Activated T-cell treated with anti-CD3 and anti-CD28 coated beads, Interleukin-2, amount 50 U/mL, for 4 hours (primary cell): ENCODE data around the gene ATP2A2. TPM values are rescaled to one million over a fixed set of nuclear protein-coding genes. Genes with fewer than 3 reads are reported as not detected.
"Not testable (repeated sequence)": the region's sequence is repeated elsewhere in the genome, so short reads cannot be mapped to it uniquely, and the experiment has no call there.

Source experiments
- ATAC-seq, 2 donors: fragments of 200-7000 bp; cut with Tn5 transposase; one replicate each; pipeline ENCODE4 v1.10.0; 2021
- DNase-seq: peaks from one replicate; pipeline ENCODE4 v3.0.0-alpha.2; 2020
- H3K27me3 Mint-ChIP-seq: one replicate; pipeline ENCODE4 v1.8.0; 2021; ENCODE audit warnings: low read depth, mixed read lengths
- H3K36me3 Mint-ChIP-seq: one replicate; pipeline ENCODE4 v1.8.0; 2022; ENCODE audit warnings: mixed read lengths; ENCODE audit not compliant: insufficient read depth
- H3K4me1 Mint-ChIP-seq: one replicate; pipeline ENCODE4 v1.8.0; 2021; ENCODE audit warnings: low read depth, mixed read lengths
- H3K4me3 Mint-ChIP-seq: one replicate; pipeline ENCODE4 v1.8.0; 2021; ENCODE audit warnings: mild to moderate bottlenecking, moderate library complexity, mixed read lengths
- H3K9me3 Mint-ChIP-seq: one replicate; pipeline ENCODE4 v1.8.0; 2021; ENCODE audit warnings: mixed read lengths
- total RNA-seq, 3 donors: library from RNA; stranded (reverse); gene quantifications; one replicate each; pipeline ENCODE4 v1.2.1, GENCODE V29; 2021

ATP2A2 gene
- total RNA-seq, 3 donors from 2014 or later, result 240 to 245 (median 241) TPM

DNA sequence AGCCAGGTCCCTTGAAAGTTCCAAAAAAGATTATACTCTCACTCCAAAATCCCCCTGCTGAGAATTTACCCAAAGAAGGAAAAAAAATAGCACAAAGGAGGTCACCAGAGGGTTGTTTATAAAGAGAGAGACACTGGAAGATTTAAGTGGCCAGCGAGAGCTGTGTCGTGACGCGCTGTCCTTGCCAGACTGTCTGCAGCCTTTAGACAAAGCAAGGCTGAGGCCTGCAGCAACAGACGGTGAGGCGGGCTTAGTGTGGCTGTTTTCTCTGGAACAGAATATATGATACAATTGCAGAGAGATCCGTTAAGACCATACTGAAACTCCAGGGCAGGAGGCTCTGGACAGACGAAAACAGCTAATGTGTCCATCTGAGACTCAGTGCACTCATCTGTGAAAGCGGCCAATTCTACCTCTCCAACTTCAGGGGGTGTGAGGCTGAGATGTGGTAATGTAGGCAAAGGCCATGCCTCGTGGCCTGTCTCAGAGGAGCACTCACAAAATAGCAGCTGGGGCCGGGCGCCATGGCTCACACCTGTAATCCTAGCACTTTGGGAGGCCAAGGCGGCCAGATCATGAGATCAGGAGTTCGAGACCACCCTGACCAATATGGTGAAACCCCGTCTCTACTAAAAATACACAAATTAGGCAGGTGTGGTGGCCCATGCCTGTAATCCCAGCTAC lies 86.3 kb downstream of the ATP2A2 start:
- H3K9me3 Mint-ChIP-seq, result no peaks in the 10 kb centered on the region
- H3K4me3 Mint-ChIP-seq, result no peak overlapping the region
- no peak for DNase-seq
- H3K36me3 Mint-ChIP-seq, result no peaks in the 10 kb centered on the region
- no peaks in the 10 kb centered on the region for H3K27me3 Mint-ChIP-seq
- peaks cover 2% of the 10 kb centered on the region for H3K4me1 Mint-ChIP-seq
- ATAC-seq, result no peak

DNA sequence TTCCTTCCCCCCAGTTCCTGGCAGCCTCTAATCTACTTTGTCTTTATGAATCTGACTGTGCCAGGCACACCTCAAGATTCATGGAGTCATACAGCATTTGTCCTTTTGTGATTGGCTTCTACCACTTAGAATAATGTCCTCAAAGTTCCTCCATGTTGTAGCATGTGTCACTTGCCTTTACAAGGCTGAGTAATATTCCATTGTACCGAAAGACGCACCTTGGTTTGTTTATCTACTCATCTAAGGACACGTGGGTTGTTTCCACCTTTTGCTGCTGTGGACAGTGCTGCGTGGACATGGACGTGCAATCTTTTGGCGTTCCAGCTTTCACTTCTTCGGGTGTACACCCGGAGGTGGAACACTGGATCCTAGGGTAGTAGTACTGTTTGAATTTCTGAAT lies 88.9 kb downstream of the ATP2A2 start:
- peaks cover 2% of the 10 kb centered on the region for H3K4me1 Mint-ChIP-seq
- DNase-seq, result no peak
- H3K4me3 Mint-ChIP-seq, result no peak overlapping the region
- H3K9me3 Mint-ChIP-seq, result no peaks in the 10 kb centered on the region
- ATAC-seq, result no peak
- H3K36me3 Mint-ChIP-seq, result peaks cover 6% of the 10 kb centered on the region
- no peaks in the 10 kb centered on the region for H3K27me3 Mint-ChIP-seq

DNA sequence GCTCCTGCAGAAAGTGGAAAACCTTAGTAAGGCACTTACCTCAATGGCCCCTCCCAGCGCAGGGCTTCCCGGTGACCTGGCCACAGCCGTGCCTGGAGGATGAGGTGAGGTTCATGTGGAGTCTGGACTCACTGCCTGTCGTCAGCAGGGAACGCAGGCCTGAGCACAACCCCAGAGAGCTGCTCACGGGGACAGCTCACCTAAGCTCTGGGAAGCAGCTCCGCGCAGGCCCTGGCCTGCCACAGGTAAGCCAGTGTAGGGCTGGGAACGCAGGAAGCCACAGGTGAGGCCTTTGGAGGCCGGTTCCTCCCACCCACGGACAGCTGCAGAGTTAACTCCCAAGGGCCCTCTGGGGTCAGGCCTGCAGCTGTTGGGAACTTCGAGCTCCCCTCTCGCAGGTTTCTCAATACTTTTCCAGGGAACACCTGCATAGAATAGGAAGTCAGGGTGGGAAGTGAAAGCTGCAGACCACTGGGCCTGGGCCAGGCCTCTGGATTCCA lies 89.7 kb downstream of the ATP2A2 start:
- Mint-ChIP-seq H3K4me3 (no peak overlapping the region), H3K9me3 (no peaks in the 10 kb centered on the region), H3K36me3 (peaks cover 9% of the 10 kb centered on the region), H3K27me3 (no peaks in the 10 kb centered on the region), H3K4me1 (peaks cover 2% of the 10 kb centered on the region)
- no peak for DNase-seq
- ATAC-seq, result peak in 1 of 2 donors; percentile 10

DNA sequence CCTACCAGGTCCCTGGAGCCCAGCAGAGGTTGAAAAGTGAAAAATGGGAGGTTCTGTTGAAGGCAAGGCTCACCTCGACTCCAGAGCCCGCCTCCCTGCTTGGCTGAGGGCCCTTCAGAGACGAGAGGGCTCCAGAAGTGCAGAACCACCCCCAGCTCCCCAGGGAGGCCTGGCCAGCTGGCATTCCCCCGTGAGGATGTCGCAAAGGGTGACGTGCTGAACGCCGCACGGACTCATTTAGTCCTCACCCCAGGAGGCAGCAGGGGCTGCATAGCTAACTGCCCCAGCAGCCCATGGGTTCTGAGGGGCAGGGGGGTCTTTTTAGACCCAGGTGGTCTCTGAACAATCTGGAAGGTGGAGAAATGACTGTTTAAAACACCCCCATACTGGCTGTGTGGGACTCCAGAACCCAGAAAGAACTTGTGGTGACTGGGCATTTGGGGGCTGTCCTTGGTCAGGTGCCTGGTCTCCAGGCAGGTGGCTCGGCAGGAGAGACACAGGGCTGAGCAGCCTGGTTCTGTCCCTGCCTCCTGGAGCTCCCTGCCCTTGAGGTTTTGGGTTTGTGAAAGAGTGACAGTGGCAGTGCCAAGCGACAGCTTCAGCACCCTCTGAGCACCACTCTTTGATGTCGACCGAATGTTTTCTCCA lies 90.5 kb downstream of the ATP2A2 start:
- ATAC-seq (no peak), DNase-seq (no peak)
- Mint-ChIP-seq H3K4me3 (no peak overlapping the region), H3K9me3 (no peaks in the 10 kb centered on the region), H3K36me3 (peaks cover 14% of the 10 kb centered on the region), H3K27me3 (no peaks in the 10 kb centered on the region), H3K4me1 (peaks cover 2% of the 10 kb centered on the region)

DNA sequence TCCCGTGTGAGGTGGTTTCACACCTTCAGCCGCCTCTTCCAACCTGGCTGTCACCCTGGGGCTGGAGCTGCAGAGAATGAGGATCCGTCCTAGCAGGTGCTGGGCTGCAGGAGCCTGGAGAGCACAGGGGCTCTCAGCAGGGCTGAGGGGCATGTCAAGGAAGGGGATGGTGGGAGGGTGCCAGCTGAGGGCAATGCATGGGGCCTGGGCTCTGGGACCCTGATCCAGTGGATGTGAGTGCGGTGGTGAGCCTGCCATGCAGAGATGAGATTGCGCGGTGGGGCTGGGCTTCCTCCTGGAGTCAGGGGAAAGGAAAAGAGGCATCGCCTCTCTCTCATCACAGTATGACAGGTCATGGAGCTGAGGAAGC lies 91.0 kb downstream of the ATP2A2 start:
- Mint-ChIP-seq H3K27me3 (no peaks in the 10 kb centered on the region), H3K9me3 (no peaks in the 10 kb centered on the region), H3K4me1 (peaks cover 2% of the 10 kb centered on the region), H3K4me3 (no peak overlapping the region), H3K36me3 (peaks cover 14% of the 10 kb centered on the region)
- ATAC-seq (no peak), DNase-seq (no peak)

DNA sequence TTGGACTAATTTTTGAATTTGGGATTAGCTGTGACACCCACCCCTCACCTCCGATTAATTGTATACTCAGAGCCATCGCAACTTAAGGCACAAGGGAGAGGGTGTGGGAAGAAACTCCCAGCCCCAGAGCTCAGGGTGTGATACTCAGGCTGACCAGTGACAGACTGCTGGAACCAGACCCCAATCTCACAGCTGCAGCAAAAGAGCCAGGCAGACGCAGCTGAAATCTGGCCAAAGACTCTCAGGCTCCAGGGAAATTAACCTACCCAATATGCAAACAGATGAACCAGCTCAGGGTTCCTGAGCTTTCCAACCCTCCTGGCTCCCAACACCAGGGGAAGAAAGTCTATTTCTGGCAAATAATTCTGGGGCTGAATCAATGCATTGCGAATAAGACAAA lies 92.0 kb downstream of the ATP2A2 start:
- no peaks in the 10 kb centered on the region for H3K27me3 Mint-ChIP-seq
- ATAC-seq (no peak), DNase-seq (no peak)
- no peaks in the 10 kb centered on the region for H3K9me3 Mint-ChIP-seq
- H3K36me3 Mint-ChIP-seq, result peaks cover 21% of the 10 kb centered on the region
- peaks cover 2% of the 10 kb centered on the region for H3K4me1 Mint-ChIP-seq
- no peak overlapping the region for H3K4me3 Mint-ChIP-seq

DNA sequence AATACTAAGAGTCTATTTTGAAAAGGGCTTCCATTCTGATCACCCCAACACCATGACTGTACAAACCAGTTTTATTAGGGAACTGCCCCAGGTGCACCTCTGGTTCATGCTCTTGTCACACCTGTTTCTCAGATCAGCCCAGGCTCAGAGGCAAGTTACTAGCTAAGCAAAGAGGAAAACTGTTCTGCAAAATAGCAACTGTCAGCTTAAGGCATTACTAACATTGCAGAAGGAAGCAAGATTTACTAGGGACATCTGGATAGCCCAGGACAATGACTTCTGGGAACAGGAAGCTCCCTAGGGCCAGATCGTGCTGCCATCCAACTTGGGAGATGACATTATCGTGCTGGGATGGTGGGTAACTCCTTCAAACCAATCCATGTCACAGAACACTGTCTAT lies 92.4 kb downstream of the ATP2A2 start:
- Mint-ChIP-seq H3K27me3 (no peaks in the 10 kb centered on the region), H3K4me3 (no peak overlapping the region), H3K4me1 (peaks cover 2% of the 10 kb centered on the region), H3K9me3 (no peaks in the 10 kb centered on the region), H3K36me3 (peaks cover 22% of the 10 kb centered on the region)
- no peak for DNase-seq
- no peak for ATAC-seq

DNA sequence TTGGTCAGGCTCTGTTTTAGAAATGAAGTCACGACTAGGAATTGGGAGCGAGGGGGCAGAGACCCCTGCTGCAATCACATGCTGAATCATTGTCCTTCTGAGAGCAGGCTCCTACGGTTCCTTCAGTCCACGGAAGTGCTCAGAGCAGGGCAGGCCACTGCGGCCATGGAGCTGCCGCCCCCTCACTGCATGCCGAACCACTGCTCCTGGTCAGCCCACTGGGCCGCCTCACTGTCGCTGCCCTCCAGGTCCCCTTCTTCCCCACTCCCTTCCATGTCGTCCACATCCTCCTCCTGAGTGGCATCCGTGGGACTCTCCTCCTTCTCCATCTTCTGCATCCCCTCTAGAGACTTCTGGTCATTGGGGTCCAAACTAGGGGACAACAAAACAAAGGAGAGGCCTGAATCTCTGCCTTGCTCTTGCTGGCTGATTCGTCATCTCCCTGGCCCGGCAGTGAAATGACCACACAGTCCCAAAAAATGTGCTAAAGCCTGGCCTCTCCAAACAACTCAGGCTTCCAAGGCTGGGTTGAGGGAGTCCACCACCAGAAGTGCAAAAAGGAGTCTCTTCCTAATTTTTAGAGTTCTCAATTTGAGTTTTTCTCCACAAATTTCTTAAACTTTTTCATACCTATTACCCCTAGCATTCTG lies 93.0 kb downstream of the ATP2A2 start:
- Mint-ChIP-seq H3K4me1 (peaks cover 2% of the 10 kb centered on the region), H3K27me3 (no peaks in the 10 kb centered on the region), H3K4me3 (no peak overlapping the region), H3K9me3 (no peaks in the 10 kb centered on the region), H3K36me3 (peaks cover 26% of the 10 kb centered on the region)
- ATAC-seq, result no peak
- no peak for DNase-seq

DNA sequence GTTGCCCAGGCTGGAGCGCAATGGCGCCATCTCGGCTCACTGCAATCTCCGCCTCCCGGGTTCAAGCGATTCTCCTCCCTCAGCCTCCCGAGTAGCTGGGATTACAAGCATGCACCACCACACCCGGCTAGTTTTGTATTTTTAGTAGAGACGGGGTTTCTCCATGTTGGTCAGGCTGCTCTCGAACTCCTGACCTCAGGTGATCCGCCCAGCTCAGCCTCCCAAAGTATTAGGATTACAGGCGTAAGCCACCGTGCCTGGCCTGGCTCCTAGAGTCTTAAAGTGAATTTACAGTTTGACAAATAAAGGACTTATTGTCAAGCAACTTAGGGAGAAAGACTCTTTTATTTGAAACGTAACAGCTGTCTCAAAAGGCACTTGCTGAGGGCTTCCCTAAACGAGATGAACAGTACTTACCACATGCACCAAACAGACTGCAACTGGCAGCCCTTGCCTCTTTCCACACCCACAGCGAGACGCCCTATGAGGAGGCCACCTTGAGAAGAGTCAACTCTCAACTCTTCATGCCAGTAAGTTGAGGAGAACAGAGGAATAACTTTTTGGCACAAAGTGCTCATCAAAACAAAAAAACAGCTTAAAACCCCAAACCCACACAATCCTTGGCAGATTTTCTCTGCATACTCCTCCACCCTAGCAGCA lies 97.2 kb downstream of the ATP2A2 start:
- DNase-seq, H3K4me3 Mint-ChIP-seq, H3K27me3 Mint-ChIP-seq, ATAC-seq, H3K9me3 Mint-ChIP-seq, H3K4me1 Mint-ChIP-seq: not testable (repeated sequence)
- peaks cover 47% of the 10 kb centered on the region for H3K36me3 Mint-ChIP-seq

DNA sequence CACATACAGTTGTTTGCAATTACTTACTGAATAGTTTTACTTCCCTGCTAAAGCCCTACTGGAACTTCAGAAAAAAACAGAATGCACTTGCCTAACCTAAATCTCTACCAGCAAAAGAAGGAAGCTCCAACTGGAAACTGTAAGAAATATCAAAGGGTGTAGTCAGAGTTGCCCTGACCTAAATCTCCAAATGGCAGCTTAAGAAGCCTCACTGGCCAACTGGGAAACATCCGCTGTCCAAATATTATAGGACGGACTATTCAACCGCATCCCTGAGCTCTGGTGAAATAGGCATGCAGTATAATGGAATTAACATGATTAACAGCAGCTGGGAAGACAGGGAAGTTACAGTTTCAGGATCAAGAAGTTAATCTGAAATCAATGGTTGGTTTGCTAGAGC lies 98.2 kb downstream of the ATP2A2 start:
- Mint-ChIP-seq H3K9me3 (no peaks in the 10 kb centered on the region), H3K4me1 (peaks cover 5% of the 10 kb centered on the region), H3K27me3 (no peaks in the 10 kb centered on the region), H3K36me3 (peaks cover 45% of the 10 kb centered on the region), H3K4me3 (no peak overlapping the region)
- no peak for ATAC-seq
- no peak for DNase-seq

DNA sequence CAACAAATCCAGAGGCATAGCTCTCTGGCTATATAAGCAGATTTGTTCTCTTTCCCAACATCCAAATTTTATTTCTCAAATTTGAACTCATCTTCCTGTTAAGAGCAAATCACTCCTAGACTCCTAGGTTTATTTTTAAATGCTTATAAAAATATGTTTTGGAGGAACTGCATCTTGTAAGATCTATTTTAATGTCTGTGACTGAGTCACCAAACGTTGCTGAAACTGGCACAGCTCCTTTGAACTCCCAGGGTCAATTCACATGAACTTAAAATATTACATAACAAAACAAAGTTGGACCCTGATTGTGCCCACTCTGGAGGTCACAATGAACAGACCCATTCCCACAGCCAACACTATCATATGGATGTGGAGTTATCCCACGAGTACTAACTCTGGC lies 98.6 kb downstream of the ATP2A2 start:
- no peaks in the 10 kb centered on the region for H3K9me3 Mint-ChIP-seq
- peaks cover 8% of the 10 kb centered on the region for H3K4me1 Mint-ChIP-seq
- no peak for DNase-seq
- H3K4me3 Mint-ChIP-seq, result no peak overlapping the region
- no peaks in the 10 kb centered on the region for H3K27me3 Mint-ChIP-seq
- no peak for ATAC-seq
- H3K36me3 Mint-ChIP-seq, result peaks cover 45% of the 10 kb centered on the region

DNA sequence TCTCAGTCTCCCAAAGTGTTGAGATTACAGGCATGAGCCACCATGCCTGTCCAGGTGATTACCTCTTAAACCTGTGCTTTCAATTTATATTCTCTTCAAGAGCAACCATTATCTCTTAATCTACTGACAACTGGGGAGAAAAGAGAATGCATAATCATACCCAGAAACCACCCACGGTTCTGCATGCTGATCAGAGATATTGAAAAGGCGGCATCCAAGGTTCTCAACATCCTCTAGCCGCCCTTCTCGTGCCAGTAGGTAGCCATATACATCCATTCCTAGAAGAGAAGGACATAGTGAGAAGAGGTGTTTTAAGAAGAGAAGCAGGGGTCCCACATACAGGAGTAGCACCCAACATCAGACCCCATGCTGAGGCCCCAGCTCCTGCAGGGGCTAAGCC lies 101.6 kb downstream of the ATP2A2 start:
- Mint-ChIP-seq H3K4me3 (no peak overlapping the region), H3K9me3 (no peaks in the 10 kb centered on the region), H3K27me3 (no peaks in the 10 kb centered on the region), H3K4me1 (peaks cover 14% of the 10 kb centered on the region), H3K36me3 (peaks cover 44% of the 10 kb centered on the region)
- no peak for DNase-seq
- ATAC-seq, result peak in 1 of 2 donors; percentile 67
